ENCODE measurements around the gene ARL6IP4.
"Not testable (repeated sequence)": the region's sequence is repeated elsewhere in the genome, so short reads cannot be mapped to it uniquely, and the experiment has no call there.

ARL6IP4 gene

GRCh38 chr12:123013185-123014095 lies 33.0 kb downstream of the ARL6IP4 start:
- DNase-seq, result no peak

- not testable (repeated sequence) for DNase-seq
These were observed 34.0 kb downstream of the ARL6IP4 start for GRCh38 chr12:123014473-123014872.

GRCh38 chr12:123017753-123018152 lies 37.3 kb downstream of the ARL6IP4 start:
- no peak for DNase-seq

GRCh38 chr12:123019841-123020138 lies 39.3 kb downstream of the ARL6IP4 start:
- DNase-seq, result no peak

GRCh38 chr12:123021688-123022604 lies 41.5 kb downstream of the ARL6IP4 start:
- no peak for DNase-seq

GRCh38 chr12:123022846-123023245 lies 42.4 kb downstream of the ARL6IP4 start:
- no peak for DNase-seq

- no peak for DNase-seq
These were observed 44.4 kb downstream of the ARL6IP4 start for GRCh38 chr12:123024819-123025391.

GRCh38 chr12:123026094-123026853 lies 45.8 kb downstream of the ARL6IP4 start:
- DNase-seq, result no peak

- no peak for DNase-seq
These were observed 47.4 kb downstream of the ARL6IP4 start for GRCh38 chr12:123027726-123028445.

- DNase-seq, result no peak
These were observed 48.0 kb downstream of the ARL6IP4 start for GRCh38 chr12:123028475-123028874.

GRCh38 chr12:123029550-123029949 lies 49.1 kb downstream of the ARL6IP4 start:
- no peak for DNase-seq

- DNase-seq, result no peak
These were observed 50.2 kb downstream of the ARL6IP4 start for GRCh38 chr12:123030686-123031085.

- DNase-seq, result no peak
These were observed 50.8 kb downstream of the ARL6IP4 start for GRCh38 chr12:123031171-123031845.
